Activated CD8-positive, alpha-beta T cell treated with anti-CD3 and anti-CD28 coated beads, Interleukin-2, amount 10 ng/mL, durations not matched to agents 7 days and 5 days (primary cell): ENCODE measurements around the gene UVRAG. TPM values are rescaled to one million over a fixed set of nuclear protein-coding genes. Genes with fewer than 3 reads are reported as not detected.

Experiments used
- ATAC-seq: fragments of 150-1000 bp; cut with Tn5 transposase; one replicate; pipeline ENCODE4 v1.10.0; 2021; ENCODE audit warnings: moderate library complexity
- CTCF ChIA-PET: fragments of 350-600 bp; sonication (Branson Sonifier 250); formaldehyde crosslinking; loops from one replicate; lab custom pipeline; 2021; ENCODE audit warnings: antibody characterized with exemption; lab: Charles Lee
- POLR2A ChIA-PET: fragments of 350-600 bp; sonication (Branson Sonifier 250); formaldehyde crosslinking; loops from one replicate; lab custom pipeline; 2021; ENCODE audit warnings: antibody characterized with exemption; lab: Charles Lee
- DNase-seq: peaks from one replicate; pipeline ENCODE4 v3.0.0-alpha.2; 2020
- H3K27ac Mint-ChIP-seq: one replicate; pipeline ENCODE4 v1.8.0; 2021; ENCODE audit warnings: mild to moderate bottlenecking, mixed read lengths
- H3K27me3 Mint-ChIP-seq: one replicate; pipeline ENCODE4 v1.8.0; 2021; ENCODE audit warnings: low read depth, mixed read lengths
- H3K36me3 Mint-ChIP-seq: one replicate; pipeline ENCODE4 v1.8.0; 2021; ENCODE audit warnings: low read depth, mixed read lengths
- H3K4me1 Mint-ChIP-seq: one replicate; pipeline ENCODE4 v1.8.0; 2021; ENCODE audit warnings: low read depth, mixed read lengths
- H3K4me3 Mint-ChIP-seq: one replicate; pipeline ENCODE4 v1.8.0; 2021; ENCODE audit warnings: mild to moderate bottlenecking, mixed read lengths
- H3K9me3 Mint-ChIP-seq: one replicate; pipeline ENCODE4 v1.8.0; 2022; ENCODE audit warnings: mixed read lengths; ENCODE audit not compliant: insufficient read depth
- total RNA-seq, 2 experiments: library from RNA; stranded (reverse); gene quantifications; one replicate each; pipeline ENCODE4 v1.2.3, GENCODE V29; 2021

UVRAG gene
- total RNA-seq, 2 experiments from 2014 or later: 19.8 to 21.1 TPM

- Mint-ChIP-seq H3K4me1 (no peaks in the 10 kb centered on the region), H3K27me3 (no peaks in the 10 kb centered on the region), H3K4me3 (no peak overlapping the region), H3K9me3 (no peaks in the 10 kb centered on the region), H3K27ac (no peak overlapping the region), H3K36me3 (peaks cover 2% of the 10 kb centered on the region)
- ChIA-PET POLR2A (no interaction called here), CTCF (interaction anchor here (1.1 to 1.3 kb wide), 2 partner anchors 9 to 44 kb away, joined by 3 to 4 read pairs; no protein-coding TSS in a partner anchor)
- no peak for DNase-seq
- ATAC-seq: no peak
Measured at GRCh38 chr11:76107971-76108370, 293.0 kb downstream of the UVRAG start.

- DNase-seq: no peak
- CTCF ChIA-PET: no interaction called here
- no peaks in the 10 kb centered on the region for H3K27me3 Mint-ChIP-seq
- no peaks in the 10 kb centered on the region for H3K4me1 Mint-ChIP-seq
- no peak overlapping the region for H3K27ac Mint-ChIP-seq
- no peak for ATAC-seq
- H3K4me3 Mint-ChIP-seq: no peak overlapping the region
- no peaks in the 10 kb centered on the region for H3K9me3 Mint-ChIP-seq
- POLR2A ChIA-PET: no interaction called here
- H3K36me3 Mint-ChIP-seq: peaks cover 6% of the 10 kb centered on the region
Measured at GRCh38 chr11:76114238-76114637, 299.2 kb downstream of the UVRAG start.

GRCh38 chr11:76115555-76115954, 300.5 kb downstream of the UVRAG start:
- H3K4me1 Mint-ChIP-seq: no peaks in the 10 kb centered on the region
- H3K36me3 Mint-ChIP-seq: peaks cover 6% of the 10 kb centered on the region
- CTCF ChIA-PET: interaction anchor here (0.6 to 0.9 kb wide), 2 partner anchors 36 to 190 kb away, joined by 3 read pairs; no protein-coding TSS in a partner anchor
- ATAC-seq: no peak
- no peak for DNase-seq
- no peaks in the 10 kb centered on the region for H3K9me3 Mint-ChIP-seq
- H3K27me3 Mint-ChIP-seq: no peaks in the 10 kb centered on the region
- H3K27ac Mint-ChIP-seq: no peak overlapping the region
- no peak overlapping the region for H3K4me3 Mint-ChIP-seq
- POLR2A ChIA-PET: no interaction called here

GRCh38 chr11:76119032-76119431, 304.0 kb downstream of the UVRAG start:
- POLR2A ChIA-PET: no interaction called here
- H3K36me3 Mint-ChIP-seq: peaks cover 6% of the 10 kb centered on the region
- CTCF ChIA-PET: interaction anchor here (3.2 kb wide), 1 partner anchor 33 kb away, joined by 12 read pairs; no protein-coding TSS in a partner anchor
- no peak for DNase-seq
- H3K27me3 Mint-ChIP-seq: no peaks in the 10 kb centered on the region
- no peak for ATAC-seq
- no peaks in the 10 kb centered on the region for H3K9me3 Mint-ChIP-seq
- H3K4me1 Mint-ChIP-seq: no peaks in the 10 kb centered on the region
- no peak overlapping the region for H3K27ac Mint-ChIP-seq
- H3K4me3 Mint-ChIP-seq: no peak overlapping the region

- DNase-seq: no peak
- POLR2A ChIA-PET: no interaction called here
- CTCF ChIA-PET: interaction anchor here (0.6 to 3.2 kb wide), 2 partner anchors 32 to 214 kb away, joined by 3 to 12 read pairs; no protein-coding TSS in a partner anchor
- H3K4me3 Mint-ChIP-seq: no peak overlapping the region
- no peaks in the 10 kb centered on the region for H3K9me3 Mint-ChIP-seq
- no peaks in the 10 kb centered on the region for H3K27me3 Mint-ChIP-seq
- no peak for ATAC-seq
- peaks cover 6% of the 10 kb centered on the region for H3K36me3 Mint-ChIP-seq
- no peak overlapping the region for H3K27ac Mint-ChIP-seq
- no peaks in the 10 kb centered on the region for H3K4me1 Mint-ChIP-seq
Measured at GRCh38 chr11:76119779-76120178, 304.8 kb downstream of the UVRAG start.

GRCh38 chr11:76120513-76121101, 305.6 kb downstream of the UVRAG start:
- Mint-ChIP-seq H3K36me3 (peaks cover 6% of the 10 kb centered on the region), H3K4me1 (no peaks in the 10 kb centered on the region), H3K27ac (no peak overlapping the region), H3K27me3 (no peaks in the 10 kb centered on the region), H3K4me3 (no peak overlapping the region), H3K9me3 (no peaks in the 10 kb centered on the region)
- ChIA-PET CTCF (interaction anchor here (1.3 to 3.2 kb wide), 3 partner anchors 20 to 87 kb away, joined by 4 to 12 read pairs (median 5); no protein-coding TSS in a partner anchor), POLR2A (no interaction called here)
- DNase-seq (no peak), ATAC-seq (no peak)

- POLR2A ChIA-PET: no interaction called here
- no peaks in the 10 kb centered on the region for H3K36me3 Mint-ChIP-seq
Measured at GRCh38 chr11:76123248-76123647, 308.2 kb downstream of the UVRAG start.

GRCh38 chr11:76124905-76125770, 310.1 kb downstream of the UVRAG start:
- Mint-ChIP-seq H3K9me3 (no peaks in the 10 kb centered on the region), H3K27ac (no peak overlapping the region), H3K4me1 (no peaks in the 10 kb centered on the region), H3K36me3 (no peaks in the 10 kb centered on the region), H3K27me3 (no peaks in the 10 kb centered on the region), H3K4me3 (no peak overlapping the region)
- DNase-seq: no peak
- ChIA-PET CTCF (interaction anchor here (1.6 kb wide), 1 partner anchor 27 kb away, joined by 5 read pairs; no protein-coding TSS in a partner anchor), POLR2A (no interaction called here)
- no peak for ATAC-seq

More at GRCh38 chr11:76123248-76123647, 308.2 kb downstream of the UVRAG start:
- Mint-ChIP-seq H3K27ac (no peak overlapping the region), H3K9me3 (no peaks in the 10 kb centered on the region), H3K4me1 (no peaks in the 10 kb centered on the region), H3K27me3 (no peaks in the 10 kb centered on the region), H3K4me3 (no peak overlapping the region)
- ATAC-seq (no peak), DNase-seq (no peak)
- CTCF ChIA-PET: interaction anchor here (1.2 kb wide), 1 partner anchor 29 kb away, joined by 4 read pairs; no protein-coding TSS in a partner anchor

GRCh38 chr11:76129729-76130128, 314.7 kb downstream of the UVRAG start:
- ATAC-seq: no peak
- Mint-ChIP-seq H3K4me1 (peaks cover 14% of the 10 kb centered on the region), H3K36me3 (no peaks in the 10 kb centered on the region), H3K9me3 (no peaks in the 10 kb centered on the region), H3K27ac (no peak overlapping the region), H3K27me3 (no peaks in the 10 kb centered on the region), H3K4me3 (no peak overlapping the region)
- ChIA-PET CTCF (interaction anchor here (2.3 kb wide), 1 partner anchor 22 kb away, joined by 6 read pairs; no protein-coding TSS in a partner anchor), POLR2A (no interaction called here)
- DNase-seq: no peak

GRCh38 chr11:76131142-76131541, 316.1 kb downstream of the UVRAG start:
- H3K9me3 Mint-ChIP-seq: no peaks in the 10 kb centered on the region
- ChIA-PET CTCF (interaction anchor here (1.1 to 2.3 kb wide), 3 partner anchors 21 to 188 kb away, joined by 3 to 6 read pairs (median 5); no protein-coding TSS in a partner anchor), POLR2A (no interaction called here)
- H3K4me1 Mint-ChIP-seq: peaks cover 14% of the 10 kb centered on the region
- H3K4me3 Mint-ChIP-seq: no peak overlapping the region
- no peak overlapping the region for H3K27ac Mint-ChIP-seq
- DNase-seq: no peak
- ATAC-seq: no peak
- H3K36me3 Mint-ChIP-seq: no peaks in the 10 kb centered on the region
- H3K27me3 Mint-ChIP-seq: no peaks in the 10 kb centered on the region

GRCh38 chr11:76131671-76132631, 316.9 kb downstream of the UVRAG start:
- Mint-ChIP-seq H3K27me3 (no peaks in the 10 kb centered on the region), H3K4me3 (no peak overlapping the region), H3K27ac (no peak overlapping the region), H3K4me1 (peaks cover 14% of the 10 kb centered on the region), H3K9me3 (no peaks in the 10 kb centered on the region), H3K36me3 (no peaks in the 10 kb centered on the region)
- CTCF ChIA-PET: interaction anchor here (0.6 to 2.3 kb wide), 7 partner anchors 20 to 235 kb away, joined by 3 to 7 read pairs (median 4); no protein-coding TSS in a partner anchor
- DNase-seq (no peak), ATAC-seq (peak; percentile 39)
- POLR2A ChIA-PET: no interaction called here
